ENCODE data around the gene NGF.

NGF gene

DNA sequence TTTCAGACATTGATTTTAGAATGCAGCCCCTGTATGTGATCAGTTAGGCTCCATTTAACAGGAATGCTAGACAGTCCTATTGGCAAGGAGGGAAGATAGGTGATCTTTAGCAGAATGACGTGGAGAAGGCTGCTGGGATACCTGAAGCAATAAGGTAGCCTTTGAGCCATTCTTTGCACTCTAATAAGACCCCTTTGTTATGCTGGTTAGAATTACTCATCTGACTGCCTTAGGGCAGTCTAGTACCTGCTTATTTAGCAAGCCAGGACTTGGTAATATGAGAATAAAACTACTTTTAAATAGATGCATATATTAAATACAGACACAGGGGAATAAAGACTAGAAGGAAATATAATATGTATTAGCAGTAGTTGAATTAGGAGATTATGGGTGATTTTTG, 29.1 kb downstream of the NGF start:
- TF ChIP-seq SIN3A (IDR thresholded peaks at IDR 0.05; ENCODE audit: borderline replicate concordance, insufficient read depth, low read length) (no peak), POLR2AphosphoS5 (IDR thresholded peaks at IDR 0.05; ENCODE audit: low read depth, low read length) (no peak), TAF1 (IDR thresholded peaks at IDR 0.05; ENCODE audit: borderline replicate concordance, insufficient read depth, low read length) (no peak), FOXP2 (optimal IDR thresholded peaks at IDR 0.05; ENCODE audit: borderline replicate concordance, extremely low read depth, extremely low read length, insufficient read depth) (no peak)
- TF ChIP-seq, protein P1, sequence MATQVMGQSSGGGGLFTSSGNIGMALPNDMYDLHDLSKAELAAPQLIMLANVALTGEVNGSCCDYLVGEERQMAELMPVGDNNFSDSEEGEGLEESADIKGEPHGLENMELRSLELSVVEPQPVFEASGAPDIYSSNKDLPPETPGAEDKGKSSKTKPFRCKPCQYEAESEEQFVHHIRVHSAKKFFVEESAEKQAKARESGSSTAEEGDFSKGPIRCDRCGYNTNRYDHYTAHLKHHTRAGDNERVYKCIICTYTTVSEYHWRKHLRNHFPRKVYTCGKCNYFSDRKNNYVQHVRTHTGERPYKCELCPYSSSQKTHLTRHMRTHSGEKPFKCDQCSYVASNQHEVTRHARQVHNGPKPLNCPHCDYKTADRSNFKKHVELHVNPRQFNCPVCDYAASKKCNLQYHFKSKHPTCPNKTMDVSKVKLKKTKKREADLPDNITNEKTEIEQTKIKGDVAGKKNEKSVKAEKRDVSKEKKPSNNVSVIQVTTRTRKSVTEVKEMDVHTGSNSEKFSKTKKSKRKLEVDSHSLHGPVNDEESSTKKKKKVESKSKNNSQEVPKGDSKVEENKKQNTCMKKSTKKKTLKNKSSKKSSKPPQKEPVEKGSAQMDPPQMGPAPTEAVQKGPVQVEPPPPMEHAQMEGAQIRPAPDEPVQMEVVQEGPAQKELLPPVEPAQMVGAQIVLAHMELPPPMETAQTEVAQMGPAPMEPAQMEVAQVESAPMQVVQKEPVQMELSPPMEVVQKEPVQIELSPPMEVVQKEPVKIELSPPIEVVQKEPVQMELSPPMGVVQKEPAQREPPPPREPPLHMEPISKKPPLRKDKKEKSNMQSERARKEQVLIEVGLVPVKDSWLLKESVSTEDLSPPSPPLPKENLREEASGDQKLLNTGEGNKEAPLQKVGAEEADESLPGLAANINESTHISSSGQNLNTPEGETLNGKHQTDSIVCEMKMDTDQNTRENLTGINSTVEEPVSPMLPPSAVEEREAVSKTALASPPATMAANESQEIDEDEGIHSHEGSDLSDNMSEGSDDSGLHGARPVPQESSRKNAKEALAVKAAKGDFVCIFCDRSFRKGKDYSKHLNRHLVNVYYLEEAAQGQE (IDR thresholded peaks at IDR 0.05; ENCODE audit: insufficient read depth in 1 of 2, low read depth in 2 of 2, low read length in 2 of 2), result no peak

DNA sequence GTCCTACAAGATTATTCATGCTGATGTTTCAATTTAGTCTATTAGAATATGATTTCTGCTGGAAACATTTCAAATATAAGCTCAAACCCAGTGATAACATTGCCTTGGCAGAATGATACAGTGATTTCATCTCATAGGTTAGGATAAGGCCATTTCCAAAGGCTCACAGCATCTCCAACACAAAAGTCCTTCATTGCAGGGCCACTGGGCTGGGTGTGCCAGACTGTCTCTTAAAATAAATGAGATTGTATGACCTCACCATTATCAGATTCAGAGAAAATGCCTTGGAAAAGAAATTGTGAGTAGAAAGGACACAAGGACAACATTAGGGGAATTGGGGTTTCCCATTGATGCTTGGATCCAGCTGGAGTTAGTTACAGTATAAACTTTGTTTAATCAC, 30.4 kb downstream of the NGF start:
- TF ChIP-seq TAF1 (IDR thresholded peaks at IDR 0.05; ENCODE audit: borderline replicate concordance, insufficient read depth, low read length), result no peak
- no peak for TF ChIP-seq FOXP2 (optimal IDR thresholded peaks at IDR 0.05; ENCODE audit: borderline replicate concordance, extremely low read depth, extremely low read length, insufficient read depth)
- TF ChIP-seq, protein P1 (IDR thresholded peaks at IDR 0.05; ENCODE audit: insufficient read depth in 1 of 2, low read depth in 2 of 2, low read length in 2 of 2), result no peak
- TF ChIP-seq POLR2AphosphoS5 (IDR thresholded peaks at IDR 0.05; ENCODE audit: low read depth, low read length), result no peak
- TF ChIP-seq SIN3A (IDR thresholded peaks at IDR 0.05; ENCODE audit: borderline replicate concordance, insufficient read depth, low read length), result no peak

DNA sequence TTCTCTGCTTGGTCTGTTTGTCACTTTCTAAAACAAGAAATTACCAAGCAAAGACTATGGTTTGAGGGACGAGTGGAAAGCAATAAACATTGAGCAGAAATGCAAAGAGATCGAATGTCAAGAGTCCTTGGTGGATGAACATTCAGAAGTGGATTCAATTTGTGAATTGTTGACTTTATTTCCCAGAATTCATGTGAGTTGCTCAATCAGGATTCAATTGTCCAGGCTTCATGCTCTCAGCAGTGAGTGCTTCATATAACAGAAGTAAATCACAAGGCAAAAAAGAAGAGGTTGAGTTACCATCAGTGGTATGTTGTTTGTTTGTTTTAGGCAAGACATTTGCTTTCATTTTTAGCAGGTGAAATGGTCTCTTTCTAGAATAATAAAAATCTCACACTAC, 31.9 kb downstream of the NGF start:
- TF ChIP-seq POLR2AphosphoS5 (IDR thresholded peaks at IDR 0.05; ENCODE audit: low read depth, low read length) (no peak), TAF1 (IDR thresholded peaks at IDR 0.05; ENCODE audit: borderline replicate concordance, insufficient read depth, low read length) (no peak), SIN3A (IDR thresholded peaks at IDR 0.05; ENCODE audit: borderline replicate concordance, insufficient read depth, low read length) (no peak), FOXP2 (optimal IDR thresholded peaks at IDR 0.05; ENCODE audit: borderline replicate concordance, extremely low read depth, extremely low read length, insufficient read depth) (no peak)
- TF ChIP-seq, protein P1 (IDR thresholded peaks at IDR 0.05; ENCODE audit: insufficient read depth in 1 of 2, low read depth in 2 of 2, low read length in 2 of 2), result no peak

DNA sequence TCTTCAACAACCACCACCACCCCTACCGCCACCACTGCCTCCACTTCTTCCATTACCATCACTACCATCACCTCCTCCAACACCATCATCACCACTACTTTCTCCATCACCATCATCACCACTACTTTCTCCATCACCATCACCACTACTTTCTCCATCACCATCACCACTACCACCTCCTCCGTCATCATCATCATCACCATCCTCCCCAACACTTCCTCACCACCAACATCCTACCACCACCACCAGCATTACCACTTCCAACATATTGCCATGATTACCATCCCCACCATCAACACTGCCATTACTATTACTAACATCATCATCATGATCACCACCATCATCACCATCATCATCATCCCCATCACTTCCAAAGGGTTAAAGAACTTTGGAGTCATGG, 34.7 kb downstream of the NGF start:
- TF ChIP-seq FOXP2 (optimal IDR thresholded peaks at IDR 0.05; ENCODE audit: borderline replicate concordance, extremely low read depth, extremely low read length, insufficient read depth), result no peak
- TF ChIP-seq, protein P1 (IDR thresholded peaks at IDR 0.05; ENCODE audit: insufficient read depth in 1 of 2, low read depth in 2 of 2, low read length in 2 of 2), result no peak
- TF ChIP-seq POLR2AphosphoS5 (IDR thresholded peaks at IDR 0.05; ENCODE audit: low read depth, low read length), result no peak
- no peak for TF ChIP-seq SIN3A (IDR thresholded peaks at IDR 0.05; ENCODE audit: borderline replicate concordance, insufficient read depth, low read length)
- no peak for TF ChIP-seq TAF1 (IDR thresholded peaks at IDR 0.05; ENCODE audit: borderline replicate concordance, insufficient read depth, low read length)

All from PFSK-1 (cell line).